HG03575 (cell line): Measurements from ENCODE around the gene MRPL27.
"Not testable (repeated sequence)": the region's sequence is repeated elsewhere in the genome, so short reads cannot be mapped to it uniquely, and the experiment has no call there.

Source experiments
- ATAC-seq: cut with Tn5 transposase; IDR thresholded peaks from one replicate; pipeline ENCODE4 v1.9.1; 2021; ENCODE audit not compliant: unreplicated experiment, insufficient number of reproducible peaks, low FRiP score; ENCODE audit errors: extremely low read depth

The MRPL27 gene

GRCh38 chr17:50372758-50373556 lies at the start of gene MRPL27, which contains the start of gene EME1:
MRPL27 (minus strand) TSS chr17:50373184; CDS start chr17:50373170, 14 bp downstream.
EME1 (plus strand) TSS chr17:50373229; CDS start chr17:50375209, 1,980 bp downstream.
- no peak for ATAC-seq

- ATAC-seq: no peak
Measured at GRCh38 chr17:50422738-50423137, 49.8 kb upstream of the MRPL27 start.

GRCh38 chr17:50421308-50422051 lies 48.5 kb upstream of the MRPL27 start:
- no peak for ATAC-seq

GRCh38 chr17:50420419-50421112 lies 47.6 kb upstream of the MRPL27 start:
- no peak for ATAC-seq

GRCh38 chr17:50419577-50419976 lies 46.6 kb upstream of the MRPL27 start:
- ATAC-seq: not testable (repeated sequence)

- no peak for ATAC-seq
Measured at GRCh38 chr17:50414808-50415207, 41.8 kb upstream of the MRPL27 start.

GRCh38 chr17:50412188-50412732 lies 39.3 kb upstream of the MRPL27 start:
- no peak for ATAC-seq

GRCh38 chr17:50407921-50408320 lies 34.9 kb upstream of the MRPL27 start:
- ATAC-seq: no peak

- ATAC-seq: no peak
Measured at GRCh38 chr17:50406578-50406977, 33.6 kb upstream of the MRPL27 start.

- ATAC-seq: not testable (repeated sequence)
Measured at GRCh38 chr17:50405351-50405750, 32.4 kb upstream of the MRPL27 start.

- ATAC-seq: not testable (repeated sequence)
Measured at GRCh38 chr17:50399591-50399990, 26.6 kb upstream of the MRPL27 start.

- ATAC-seq: not testable (repeated sequence)
Measured at GRCh38 chr17:50398672-50399071, 25.7 kb upstream of the MRPL27 start.

GRCh38 chr17:50397919-50398285 lies 24.9 kb upstream of the MRPL27 start:
- ATAC-seq: no peak

GRCh38 chr17:50397111-50397918 lies 24.3 kb upstream of the MRPL27 start, which contains the start of gene LRRC59:
LRRC59 (minus strand) TSS chr17:50397523; CDS start chr17:50397317, 206 bp downstream.
- ATAC-seq: no peak

- no peak for ATAC-seq
Measured at GRCh38 chr17:50396261-50397110, 23.5 kb upstream of the MRPL27 start.

GRCh38 chr17:50394711-50395110 lies 21.7 kb upstream of the MRPL27 start:
- ATAC-seq: no peak

- no peak for ATAC-seq
Measured at GRCh38 chr17:50393700-50394099, 20.7 kb upstream of the MRPL27 start.

- ATAC-seq: no peak
Measured at GRCh38 chr17:50392621-50393020, 19.6 kb upstream of the MRPL27 start.
